ENCODE data around the gene PACRG. TPM values are rescaled to one million over a fixed set of nuclear protein-coding genes. Genes with fewer than 3 reads are reported as not detected.

Gene PACRG
- total and polyA plus RNA-seq, 2 of the 8 experiments (the other 6 are each of a cell fraction or from before 2014, with no cell fraction given), result 0.44 to 0.54 TPM

GRCh38 chr6:162770955-162771354 lies 43.2 kb downstream of the PACRG start:
- Histone ChIP-seq H3K79me1 (ENCODE audit: low read depth, low read length) (no peaks in the 10 kb centered on the region), H4K91ac (replicated peaks; ENCODE audit: insufficient read length, low read length) (no peak overlapping the region), H3K4me2 (ENCODE audit: insufficient read depth in 1 of 2, low read depth in 2 of 2, low read length in 2 of 2) (no peak overlapping the region), H4K20me1 (replicated peaks in 1 of 2; ENCODE audit: control insufficient read depth in 1 of 2, insufficient read depth in 2 of 2, low read length in 2 of 2) (no peaks in the 10 kb centered on the region), H3K4ac (replicated peaks; ENCODE audit: insufficient read length, low read depth, low read length) (no peak overlapping the region), H2AK5ac (ENCODE audit: low read depth, low read length) (no peak overlapping the region), H3K9ac (replicated peaks in 1 of 4; ENCODE audit: extremely low read depth in 1 of 4, low read depth in 3 of 4, low read length in 3 of 4) (no peak overlapping the region), H3K56ac (replicated peaks; ENCODE audit: insufficient read length, low read depth, low read length) (no peak overlapping the region), H3K79me2 (ENCODE audit: control insufficient read depth in 1 of 2, insufficient read depth in 2 of 2, low read length in 2 of 2) (no peaks in the 10 kb centered on the region), H3K27me3 (replicated peaks in 1 of 4; ENCODE audit: control insufficient read depth in 3 of 4, extremely low read depth in 1 of 4, insufficient read depth in 3 of 4, low read length in 3 of 4) (no peaks in the 10 kb centered on the region), H3K18ac (ENCODE audit: extremely low read depth, low read length) (no peak overlapping the region), H4K8ac (ENCODE audit: extremely low read depth, insufficient read depth, low read length) (no peak overlapping the region), H3K9me3 (ENCODE audit: insufficient read depth in 2 of 2, low read depth in 1 of 2, low read length in 1 of 2) (no peaks in the 10 kb centered on the region), H3K14ac (ENCODE audit: insufficient read length) (no peak overlapping the region), H3K23ac (ENCODE audit: insufficient read length) (no peak overlapping the region), H3K23me2 (ENCODE audit: low read depth, low read length) (no peaks in the 10 kb centered on the region), H3K36me3 (ENCODE audit: control insufficient read depth in 2 of 4, insufficient read depth in 4 of 4, low read length in 3 of 4) (no peaks in the 10 kb centered on the region), H2BK15ac (ENCODE audit: low read length) (no peak overlapping the region), H3K4me3 (ENCODE audit: extremely low read depth in 1 of 4, insufficient read depth in 2 of 4, low read depth in 3 of 4, low read length in 4 of 4) (no peak overlapping the region), H2BK20ac (ENCODE audit: low read length) (no peak overlapping the region), H3K4me1 (replicated peaks in 1 of 4; ENCODE audit: control insufficient read depth in 3 of 4, insufficient read depth in 4 of 4, low read length in 3 of 4) (no peaks in the 10 kb centered on the region), H2BK12ac (ENCODE audit: low read depth, low read length) (no peak overlapping the region), H2BK5ac (ENCODE audit: low read depth, low read length) (no peak overlapping the region), H2AFZ (ENCODE audit: low read length) (no peak overlapping the region), H3K27ac (ENCODE audit: low read depth, low read length) (no peak overlapping the region), H4K5ac (ENCODE audit: insufficient read length, low read depth, low read length) (no peak overlapping the region), H2BK120ac (replicated peaks; ENCODE audit: low read depth, low read length) (no peak overlapping the region)
- ChIA-PET POLR2A (ENCODE audit: partially characterized antibody) (no interaction called here), CTCF (ENCODE audit: partially characterized antibody) (interaction anchor here (0.9 kb wide), 1 partner anchor 214 kb away, joined by 3 read pairs; no protein-coding TSS in a partner anchor)
- 95% methylated on average over 1 of the region's 1 CpG; no CpG with 5 or more reads in 1 of the 2 experiments for WGBS, 2 experiments (ENCODE audit: extremely low coverage in 1 of 2, insufficient coverage in 1 of 2, insufficient read length in 1 of 2, insufficient replicate concordance in 2 of 2, low coverage in 1 of 2, low lambda C conversion rate in 2 of 2, missing lambda C conversion rate in 1 of 2)
- FAIRE-seq (no peak), DNase-seq (ENCODE audit: low read depth in 1 of 2, low spot score in 2 of 2) (no peak)
- no peak for TF ChIP-seq POLR2A (IDR thresholded peaks at IDR 0.05; ENCODE audit: control extremely low read depth in 1 of 2, low read depth in 2 of 2, low read length in 2 of 2)
- no peak for TF ChIP-seq RXRA (IDR thresholded peaks at IDR 0.05; ENCODE audit: insufficient read depth, low read depth, low read length)
- no peak for TF ChIP-seq CBX8 (IDR thresholded peaks at IDR 0.05; ENCODE audit: borderline replicate concordance, low read depth, low read length)
- no peak for TF ChIP-seq GTF2F1 (IDR thresholded peaks at IDR 0.05; ENCODE audit: borderline replicate concordance, low read depth, low read length)
- TF ChIP-seq TAF7 (optimal IDR thresholded peaks at IDR 0.05; ENCODE audit: borderline replicate concordance, low read depth, low read length), result no peak
- no peak for TF ChIP-seq BCL11A (IDR thresholded peaks at IDR 0.05; ENCODE audit: low read depth in 2 of 2, low read length in 2 of 2)
- TF ChIP-seq SAP30 (IDR thresholded peaks at IDR 0.05; ENCODE audit: insufficient read depth, insufficient replicate concordance, low read length), result no peak
- TF ChIP-seq CTBP2 (IDR thresholded peaks at IDR 0.05; ENCODE audit: borderline replicate concordance, insufficient read depth, insufficient read length, low read length), result no peak
- no peak for TF ChIP-seq TBP (IDR thresholded peaks at IDR 0.05; ENCODE audit: low read depth, low read length)
- no peak for TF ChIP-seq EGR1 (IDR thresholded peaks at IDR 0.05; ENCODE audit: borderline replicate concordance, low read depth, low read length)
- no peak for TF ChIP-seq HDAC2 (IDR thresholded peaks at IDR 0.05; ENCODE audit: borderline replicate concordance in 1 of 2, low read depth in 2 of 2, low read length in 2 of 2)
- no peak for TF ChIP-seq KDM1A (IDR thresholded peaks at IDR 0.05; ENCODE audit: borderline replicate concordance, low read length)
- no peak for TF ChIP-seq RBBP5 (IDR thresholded peaks at IDR 0.05; ENCODE audit: borderline replicate concordance, low read depth, low read length)
